Measurements from ENCODE around the gene IFNL4. TPM values are rescaled to one million over a fixed set of nuclear protein-coding genes. Genes with fewer than 3 reads are reported as not detected.
"Not testable (repeated sequence)": the region's sequence is repeated elsewhere in the genome, so short reads cannot be mapped to it uniquely, and the experiment has no call there.

Gene IFNL4
- total RNA-seq, 1 experiment from 2014 or later = not detected

DNA sequence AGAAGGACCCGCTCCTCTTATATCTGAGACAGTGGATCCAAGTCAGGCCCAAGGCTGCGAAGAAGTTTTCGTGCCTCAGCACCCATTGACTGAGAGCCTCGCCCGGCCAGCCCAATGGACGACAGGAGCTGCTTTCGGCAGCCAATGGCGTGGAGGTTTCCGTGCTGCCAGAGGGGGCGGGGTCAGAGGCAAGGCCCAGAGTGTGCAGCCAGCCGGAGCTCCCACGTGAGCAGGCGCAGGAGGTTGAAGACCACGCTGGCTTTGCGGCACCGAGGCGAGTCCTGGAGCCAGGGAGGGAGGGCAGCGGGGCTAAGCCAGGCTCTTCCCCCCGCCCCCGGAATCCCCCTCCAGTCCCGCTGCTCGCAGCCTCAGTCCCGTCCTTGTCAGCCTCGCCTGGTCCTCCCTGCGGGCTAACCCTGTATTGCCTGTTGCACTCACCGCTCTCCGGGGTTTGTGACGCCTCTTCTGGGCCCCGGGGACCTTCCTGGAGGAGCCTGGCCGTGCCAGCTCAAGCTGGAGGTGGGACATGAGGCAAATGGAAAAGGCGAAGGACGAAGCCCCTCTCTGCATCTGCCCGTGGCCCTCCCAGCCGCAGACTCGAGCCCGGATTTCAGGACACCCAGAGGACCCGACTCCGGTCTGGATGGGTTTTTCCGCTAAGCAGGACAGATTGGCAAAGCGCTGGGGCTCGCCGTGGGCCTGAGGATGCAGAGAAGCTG, 1.5 kb downstream of the IFNL4 start:
- no peak overlapping the region for H3K27ac Mint-ChIP-seq (ENCODE audit: unreplicated experiment)
- CTCF ChIA-PET = interaction anchor here (0.7 kb wide), 1 partner anchor 9 kb away, joined by 5 read pairs; no protein-coding TSS in a partner anchor
- intact Hi-C loops (cut with micrococcal nuclease; ENCODE audit: unreplicated experiment) = no loop called here
- no peak overlapping the region for H3K4me3 Mint-ChIP-seq (ENCODE audit: low read depth, unreplicated experiment)
- H3K4me1 Mint-ChIP-seq (ENCODE audit: low read depth, unreplicated experiment) = no peaks in the 10 kb centered on the region
- no TSS peak for BruUV-seq (replicated peaks)
- H3K27me3 Mint-ChIP-seq (ENCODE audit: unreplicated experiment) = peaks cover 72% of the 10 kb centered on the region
- DNase-seq = no peak
- TF ChIP-seq, protein P1, sequence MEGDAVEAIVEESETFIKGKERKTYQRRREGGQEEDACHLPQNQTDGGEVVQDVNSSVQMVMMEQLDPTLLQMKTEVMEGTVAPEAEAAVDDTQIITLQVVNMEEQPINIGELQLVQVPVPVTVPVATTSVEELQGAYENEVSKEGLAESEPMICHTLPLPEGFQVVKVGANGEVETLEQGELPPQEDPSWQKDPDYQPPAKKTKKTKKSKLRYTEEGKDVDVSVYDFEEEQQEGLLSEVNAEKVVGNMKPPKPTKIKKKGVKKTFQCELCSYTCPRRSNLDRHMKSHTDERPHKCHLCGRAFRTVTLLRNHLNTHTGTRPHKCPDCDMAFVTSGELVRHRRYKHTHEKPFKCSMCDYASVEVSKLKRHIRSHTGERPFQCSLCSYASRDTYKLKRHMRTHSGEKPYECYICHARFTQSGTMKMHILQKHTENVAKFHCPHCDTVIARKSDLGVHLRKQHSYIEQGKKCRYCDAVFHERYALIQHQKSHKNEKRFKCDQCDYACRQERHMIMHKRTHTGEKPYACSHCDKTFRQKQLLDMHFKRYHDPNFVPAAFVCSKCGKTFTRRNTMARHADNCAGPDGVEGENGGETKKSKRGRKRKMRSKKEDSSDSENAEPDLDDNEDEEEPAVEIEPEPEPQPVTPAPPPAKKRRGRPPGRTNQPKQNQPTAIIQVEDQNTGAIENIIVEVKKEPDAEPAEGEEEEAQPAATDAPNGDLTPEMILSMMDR (IDR thresholded peaks at IDR 0.05; ENCODE audit: unreplicated experiment) = no peak
- H3K9me3 Mint-ChIP-seq (ENCODE audit: low read depth, unreplicated experiment) = no peaks in the 10 kb centered on the region
- no peaks in the 10 kb centered on the region for H3K36me3 Mint-ChIP-seq (ENCODE audit: insufficient read depth, unreplicated experiment)

DNA sequence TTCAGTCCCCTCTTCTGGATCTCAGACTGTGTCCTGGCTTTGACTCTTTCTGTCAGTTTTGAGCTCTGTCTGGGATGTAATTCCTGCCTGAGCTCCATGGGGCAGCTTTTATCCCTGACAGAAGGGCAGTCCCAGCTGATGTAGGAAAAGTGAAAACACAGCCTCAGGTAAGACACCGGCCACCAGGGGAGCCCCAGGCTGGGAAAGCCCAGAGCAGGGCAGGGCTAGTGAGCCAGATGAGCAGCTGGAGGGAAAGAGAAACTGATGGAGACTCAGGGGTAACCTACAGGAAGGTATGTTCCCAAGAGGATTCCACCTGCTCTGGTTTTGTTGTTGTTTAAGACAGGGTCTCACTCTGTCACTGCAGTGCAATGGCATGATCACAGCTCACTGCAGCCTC, 3.5 kb downstream of the IFNL4 start:
- H3K4me1 Mint-ChIP-seq (ENCODE audit: low read depth, unreplicated experiment); H3K36me3 Mint-ChIP-seq (ENCODE audit: insufficient read depth, unreplicated experiment); intact Hi-C loops (cut with micrococcal nuclease; ENCODE audit: unreplicated experiment); DNase-seq; BruUV-seq (replicated peaks); H3K4me3 Mint-ChIP-seq (ENCODE audit: low read depth, unreplicated experiment); H3K27ac Mint-ChIP-seq (ENCODE audit: unreplicated experiment); H3K9me3 Mint-ChIP-seq (ENCODE audit: low read depth, unreplicated experiment): not testable (repeated sequence)
- CTCF ChIA-PET = interaction anchor here (0.6 kb wide), 1 partner anchor 34 kb away, joined by 4 read pairs; no protein-coding TSS in a partner anchor
- peaks cover 73% of the 10 kb centered on the region for H3K27me3 Mint-ChIP-seq (ENCODE audit: unreplicated experiment)

DNA sequence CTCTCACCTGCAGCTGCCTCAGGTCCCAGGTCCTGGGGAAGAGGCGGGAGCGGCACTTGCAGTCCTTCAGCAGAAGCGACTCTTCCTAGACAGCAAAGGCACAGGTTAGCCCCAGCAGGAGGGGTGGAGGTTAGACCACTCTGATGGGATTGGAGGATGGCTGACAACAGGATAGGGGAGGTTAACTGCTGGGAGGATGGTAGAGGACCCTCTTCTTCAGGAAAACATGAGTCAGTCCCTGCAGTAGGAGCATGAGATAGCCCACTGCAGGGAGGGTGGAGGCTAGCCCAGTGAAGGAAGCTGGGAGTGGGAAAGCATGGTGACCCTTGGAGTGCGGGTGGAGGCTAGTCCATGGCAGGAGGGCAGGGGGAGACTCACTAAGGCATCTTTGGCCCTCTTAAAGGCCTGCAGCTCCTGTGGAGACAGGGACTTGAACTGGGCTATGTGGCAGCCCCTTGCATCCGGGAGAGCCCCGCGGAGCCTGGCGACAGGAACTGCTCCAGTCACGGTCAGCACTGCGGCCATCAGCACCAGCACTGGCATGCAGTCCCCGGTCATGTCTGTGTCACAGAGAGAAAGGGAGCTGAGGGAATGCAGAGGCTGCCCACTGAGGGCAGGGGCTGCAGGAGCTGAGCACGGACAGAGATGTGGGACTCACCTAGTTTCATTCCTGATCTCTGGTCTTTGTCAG, 4.1 kb downstream of the IFNL4 start, which contains the start of gene IFNL3:
IFNL3 (minus strand) TSS at position 597 of the 691 bp plus-strand sequence; CDS start at position 558, 39 bp downstream.
- DNase-seq; H3K27ac Mint-ChIP-seq (ENCODE audit: unreplicated experiment); intact Hi-C loops (cut with micrococcal nuclease; ENCODE audit: unreplicated experiment); CTCF ChIA-PET; H3K36me3 Mint-ChIP-seq (ENCODE audit: insufficient read depth, unreplicated experiment); BruUV-seq (replicated peaks); H3K4me1 Mint-ChIP-seq (ENCODE audit: low read depth, unreplicated experiment); H3K9me3 Mint-ChIP-seq (ENCODE audit: low read depth, unreplicated experiment); H3K4me3 Mint-ChIP-seq (ENCODE audit: low read depth, unreplicated experiment): not testable (repeated sequence)
- peaks cover 69% of the 10 kb centered on the region for H3K27me3 Mint-ChIP-seq (ENCODE audit: unreplicated experiment)

DNA sequence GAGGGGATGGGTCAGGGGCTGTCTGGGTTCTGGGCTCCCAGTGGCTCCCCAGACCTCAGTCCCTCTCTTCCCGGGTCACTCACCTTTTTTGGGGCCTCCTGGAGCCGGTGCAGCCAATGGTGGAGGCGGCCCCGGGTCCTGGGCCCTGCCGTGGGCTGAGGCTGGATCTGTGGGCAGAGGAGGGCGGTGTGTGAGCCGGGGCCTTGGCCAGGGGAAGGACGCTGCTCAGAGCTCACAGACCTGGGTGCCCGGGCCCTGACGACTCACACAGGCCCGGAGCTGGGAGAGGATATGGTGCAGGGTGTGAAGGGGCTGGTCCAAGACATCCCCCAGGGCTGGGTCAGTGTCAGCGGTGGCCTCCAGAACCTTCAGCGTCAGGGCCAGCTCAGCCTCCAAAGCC, 4.9 kb downstream of the IFNL4 start:
- peaks cover 61% of the 10 kb centered on the region for H3K27me3 Mint-ChIP-seq (ENCODE audit: unreplicated experiment)
- not testable (repeated sequence) for H3K4me3 Mint-ChIP-seq (ENCODE audit: low read depth, unreplicated experiment); BruUV-seq (replicated peaks)

DNA sequence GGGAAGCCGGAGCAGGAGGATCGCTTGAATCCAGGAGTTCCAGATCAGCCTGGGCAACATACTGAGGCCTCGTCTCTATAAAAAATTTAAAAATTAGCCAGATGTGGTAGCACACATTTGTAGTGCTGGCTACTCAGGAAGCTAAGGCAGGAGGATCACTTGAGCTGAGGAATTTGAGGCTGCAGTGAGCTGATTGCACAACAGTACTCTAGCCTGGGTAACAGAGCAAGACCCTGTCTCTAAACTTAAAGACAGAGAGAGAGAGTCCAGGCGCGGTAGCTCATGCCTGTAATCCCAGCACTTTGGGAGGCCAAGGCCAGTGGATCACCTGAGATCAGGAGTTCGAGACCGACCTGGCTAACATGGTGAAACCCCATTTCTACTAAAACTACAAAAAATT, 8.2 kb downstream of the IFNL4 start:
- Mint-ChIP-seq H3K27me3 (ENCODE audit: unreplicated experiment) (peaks cover 40% of the 10 kb centered on the region), H3K4me1 (ENCODE audit: low read depth, unreplicated experiment) (peaks cover 12% of the 10 kb centered on the region), H3K4me3 (ENCODE audit: low read depth, unreplicated experiment) (no peak overlapping the region), H3K27ac (ENCODE audit: unreplicated experiment) (no peak overlapping the region), H3K9me3 (ENCODE audit: low read depth, unreplicated experiment) (no peaks in the 10 kb centered on the region), H3K36me3 (ENCODE audit: insufficient read depth, unreplicated experiment) (peaks cover 7% of the 10 kb centered on the region)
- TF ChIP-seq, protein P1 (IDR thresholded peaks at IDR 0.05; ENCODE audit: unreplicated experiment) = no peak
- no peak for DNase-seq
- CTCF ChIA-PET = no interaction called here
- intact Hi-C loops (cut with micrococcal nuclease; ENCODE audit: unreplicated experiment) = no loop called here
- BruUV-seq (replicated peaks) = no TSS peak

More for the DNA sequence above, 4.9 kb downstream of the IFNL4 start:
- H3K27ac Mint-ChIP-seq (ENCODE audit: unreplicated experiment); H3K4me1 Mint-ChIP-seq (ENCODE audit: low read depth, unreplicated experiment); H3K9me3 Mint-ChIP-seq (ENCODE audit: low read depth, unreplicated experiment); intact Hi-C loops (cut with micrococcal nuclease; ENCODE audit: unreplicated experiment); DNase-seq; CTCF ChIA-PET; H3K36me3 Mint-ChIP-seq (ENCODE audit: insufficient read depth, unreplicated experiment): not testable (repeated sequence)

Data from Calu3 (cell line).